Anterior cingulate cortex (tissue), 58 donors: ENCODE data around the gene PBXIP1.

Experiments
- DNase-seq, 58 donors: peaks; one replicate each; lab custom pipeline; 2025; lab: John Stamatoyannopoulos, UW

PBXIP1 gene

GRCh38 chr1:154955718-154956543, at the start of gene PBXIP1:
Gene PBXIP1, minus strand, starts transcription at chr1:154956099. Its CDS starts 2,378 bp downstream, at chr1:154953721.
- peak in 55 of 58 donors; percentile 24 to 92 (median 72) for DNase-seq

- peak in 50 of 58 donors; percentile 11 to 85 (median 61) for DNase-seq
Observed at GRCh38 chr1:155005076-155006011, 49.4 kb upstream of the PBXIP1 start.

- DNase-seq: peak in 15 of 58 donors; percentile 24 to 72 (median 55)
Observed at GRCh38 chr1:155004352-155005075, 48.6 kb upstream of the PBXIP1 start.

GRCh38 chr1:155003766-155004351, 48.0 kb upstream of the PBXIP1 start:
- peak in 47 of 58 donors; percentile 22 to 85 (median 58) for DNase-seq

GRCh38 chr1:155003227-155003765, 47.4 kb upstream of the PBXIP1 start:
- peak in 30 of 58 donors; percentile 29 to 74 (median 52) for DNase-seq

DNA sequence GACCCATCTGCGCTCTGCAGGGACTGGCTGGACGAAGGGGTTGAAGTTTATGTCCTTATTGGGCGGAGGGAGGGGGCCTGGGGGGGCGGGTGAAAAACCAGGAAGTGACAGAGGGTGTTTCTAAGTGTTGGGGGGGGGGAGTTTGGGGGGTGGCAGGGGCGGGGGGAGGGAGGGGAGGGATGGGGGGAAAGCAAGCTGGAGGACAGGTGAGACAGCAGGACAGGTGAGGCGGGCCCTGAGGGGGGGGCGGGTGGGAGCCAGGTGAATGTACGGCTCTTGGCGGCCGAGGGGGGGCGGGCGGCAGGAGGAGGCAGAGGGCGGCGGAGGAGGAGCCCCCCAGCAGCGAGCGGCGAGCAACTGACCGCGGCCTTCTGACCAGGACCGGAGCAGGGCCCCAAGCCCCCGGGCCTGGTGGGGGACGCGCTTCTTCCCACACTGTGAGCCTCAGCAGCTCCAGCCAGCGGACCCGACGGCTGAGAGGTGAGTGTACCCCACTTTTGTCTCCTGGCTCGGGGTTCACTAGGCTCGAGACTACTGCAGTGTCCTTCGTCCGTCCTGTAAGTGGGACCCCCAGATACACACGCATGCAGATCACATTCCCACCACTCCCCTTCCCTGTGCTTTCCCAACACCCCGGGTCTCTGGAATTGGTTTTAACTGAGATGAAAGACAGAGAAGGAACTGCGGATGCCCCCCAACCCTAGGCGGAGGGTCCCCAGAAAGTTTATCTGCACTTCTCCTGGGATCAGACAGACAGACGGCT, 46.7 kb upstream of the PBXIP1 start, which contains the start of gene ZBTB7B:
Gene ZBTB7B (plus strand): TSS at position 339 of the 763 bp plus-strand sequence. CDS start 11,859 bp downstream, outside the sequence.
- DNase-seq: peak in 24 of 58 donors; percentile 17 to 79 (median 62)

- DNase-seq: peak; percentile 93 to 100 (median 99)
Observed at GRCh38 chr1:155001675-155002463, 46.0 kb upstream of the PBXIP1 start.

DNA sequence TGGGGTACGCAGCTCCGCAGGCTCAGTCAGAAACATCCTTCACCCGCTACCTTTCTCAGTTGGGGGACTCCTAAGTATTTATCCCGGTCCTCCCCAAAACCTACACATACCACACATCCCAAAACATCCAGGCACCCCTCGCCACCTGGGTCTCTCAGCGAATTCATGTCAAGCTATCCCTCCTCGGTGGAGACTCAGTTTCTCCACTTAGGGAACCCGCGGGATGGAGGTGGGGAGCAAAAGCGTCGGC, 45.5 kb upstream of the PBXIP1 start:
- no peak for DNase-seq

GRCh38 chr1:155000726-155001424, 45.0 kb upstream of the PBXIP1 start:
- DNase-seq: peak in 57 of 58 donors; percentile 46 to 94 (median 82)

DNA sequence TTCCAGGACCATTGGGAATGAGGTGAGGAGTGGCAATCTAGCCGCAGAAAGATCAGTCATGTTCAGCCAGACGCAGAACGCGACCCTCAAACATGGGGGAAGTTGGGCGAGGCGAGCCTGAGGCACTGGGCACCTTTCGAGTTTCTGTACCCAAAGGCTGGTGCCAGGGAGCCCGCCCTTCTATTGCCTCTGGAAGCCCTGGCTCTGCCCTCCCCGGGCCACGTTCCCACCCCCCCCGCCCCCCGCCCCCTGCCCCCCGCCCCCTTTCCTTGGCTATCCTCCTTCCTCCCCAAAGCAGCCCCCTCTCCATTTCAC, 44.5 kb upstream of the PBXIP1 start:
- DNase-seq: peak in 17 of 58 donors; percentile 41 to 72 (median 57)

DNA sequence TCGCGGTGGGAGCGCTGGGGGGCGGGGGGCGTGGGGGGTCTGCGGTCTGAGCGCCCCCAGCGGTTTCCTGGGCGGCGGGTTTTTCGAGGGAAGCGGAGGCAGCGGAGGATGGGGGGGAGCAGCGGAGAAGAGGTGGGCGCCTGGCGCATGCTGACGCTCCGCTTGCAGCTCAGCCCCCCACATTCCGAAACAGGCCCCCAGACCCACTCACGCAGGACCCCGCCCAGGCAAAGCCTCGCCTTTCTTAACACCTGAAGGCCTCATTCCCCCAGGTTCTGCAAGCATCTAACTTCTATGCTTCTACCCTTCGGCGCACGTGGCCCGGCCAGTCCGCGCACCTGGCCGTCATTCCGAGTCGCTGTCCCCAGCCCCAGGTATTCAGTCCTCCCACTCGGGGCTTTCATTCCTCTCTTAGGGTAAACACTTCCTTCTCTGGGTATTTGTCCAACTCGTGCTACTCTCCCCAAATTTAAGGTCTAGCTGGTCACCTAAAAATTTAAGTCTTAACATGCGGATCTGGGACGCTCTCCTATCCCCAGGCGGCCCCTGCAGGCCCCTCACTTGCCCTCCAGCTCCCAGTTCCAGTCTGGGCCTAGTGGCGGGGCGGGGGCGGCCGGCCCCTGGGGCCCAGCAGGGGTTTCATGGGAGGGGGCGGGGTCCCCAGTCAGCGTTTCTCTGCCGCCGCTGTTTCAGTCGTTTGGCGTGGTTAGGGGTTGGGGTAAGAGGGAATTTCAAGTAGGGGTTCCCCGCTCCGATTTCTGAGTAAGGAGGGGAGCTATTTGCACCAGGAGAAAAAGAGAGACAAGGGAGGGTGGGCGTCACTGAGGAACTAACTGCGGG, 43.9 kb upstream of the PBXIP1 start:
- peak in 2 of 58 donors; percentile 52 to 53 for DNase-seq

GRCh38 chr1:154998818-154999570, 43.1 kb upstream of the PBXIP1 start:
- peak in 47 of 58 donors; percentile 5 to 77 (median 37) for DNase-seq

- no peak for DNase-seq
Observed at GRCh38 chr1:154998201-154998780, 42.4 kb upstream of the PBXIP1 start.

GRCh38 chr1:154996966-154997701, 41.2 kb upstream of the PBXIP1 start:
- no peak for DNase-seq
